Measurements from ENCODE around the gene ISG20L2. TPM values are rescaled to one million over a fixed set of nuclear protein-coding genes. Genes with fewer than 3 reads are reported as not detected.
A peak's percentile ranks its signal among the peaks of the same experiment; 100 is the strongest.

The ISG20L2 gene, protein sequence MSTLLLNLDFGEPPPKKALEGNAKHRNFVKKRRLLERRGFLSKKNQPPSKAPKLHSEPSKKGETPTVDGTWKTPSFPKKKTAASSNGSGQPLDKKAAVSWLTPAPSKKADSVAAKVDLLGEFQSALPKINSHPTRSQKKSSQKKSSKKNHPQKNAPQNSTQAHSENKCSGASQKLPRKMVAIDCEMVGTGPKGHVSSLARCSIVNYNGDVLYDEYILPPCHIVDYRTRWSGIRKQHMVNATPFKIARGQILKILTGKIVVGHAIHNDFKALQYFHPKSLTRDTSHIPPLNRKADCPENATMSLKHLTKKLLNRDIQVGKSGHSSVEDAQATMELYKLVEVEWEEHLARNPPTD
- total RNA-seq (2014; rRNA removed; shearing (Covaris generic); ENCODE audit: low replicate concordance), result 17.9 and 18.4 TPM in 2 replicates

DNA sequence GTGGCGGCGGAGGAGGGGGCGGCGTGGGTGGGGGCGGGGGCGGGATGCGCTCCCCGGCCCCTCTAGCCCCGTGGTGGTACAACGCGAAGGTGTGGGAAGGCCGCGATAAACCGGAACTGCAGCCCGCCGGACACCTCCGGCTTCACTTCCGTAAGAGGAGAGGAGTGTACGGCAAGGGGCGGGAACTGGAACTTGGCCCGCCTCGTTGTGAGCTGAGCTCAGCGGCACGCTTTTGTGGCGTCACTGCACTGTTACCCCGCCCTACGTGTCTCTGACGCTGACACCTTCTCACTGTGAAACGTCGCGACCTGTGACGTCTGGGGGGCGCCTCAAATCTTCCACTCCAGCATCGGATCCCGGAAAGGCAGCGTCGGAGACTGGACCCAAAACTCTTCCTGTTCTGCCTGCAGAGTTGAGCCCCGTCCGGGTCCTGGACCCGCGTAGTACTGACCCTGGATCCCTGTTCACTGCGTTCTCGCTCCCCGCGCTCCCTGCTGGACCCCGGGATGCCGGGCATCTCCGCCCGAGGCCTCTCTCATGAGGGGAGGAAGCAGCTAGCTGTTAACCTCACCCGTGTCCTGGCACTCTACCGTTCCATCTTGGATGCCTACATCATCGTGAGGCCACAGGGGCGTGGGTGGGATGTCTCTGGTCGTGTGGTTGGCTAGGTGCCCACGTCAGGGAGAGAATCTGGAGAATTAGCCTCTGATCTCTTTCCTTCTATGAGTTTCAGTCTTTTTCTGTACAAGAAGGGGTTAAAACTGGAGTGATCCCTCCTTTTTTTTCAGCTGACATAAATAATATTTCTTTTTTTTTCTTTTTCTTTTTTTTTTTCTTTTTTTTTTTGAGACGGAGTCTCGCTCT is at the start of gene ISG20L2:
ISG20L2 (minus strand) TSS at position 168 of the 864 bp plus-strand sequence. CDS start 1,114 bp downstream, outside the sequence.
- H3K9ac ChIP-seq (ENCODE audit: low read length), result peak within 1 kb of the TSS; percentile 98
- H3K9me3 ChIP-seq (ENCODE audit: low read length), result no peaks in the 10 kb centered on the region
- peaks cover 17% of the 10 kb centered on the region for H3K36me3 ChIP-seq (ENCODE audit: insufficient read depth, low read length)
- peaks cover 34% of the 10 kb centered on the region for H4K20me1 ChIP-seq (ENCODE audit: insufficient read depth, low read depth, low read length)
- peak; percentile 99 for DNase-seq
- peak within 1 kb of the TSS; percentile 92 for H3K4me3 ChIP-seq (ENCODE audit: low read length)
- H3K4me2 ChIP-seq (ENCODE audit: low read depth, low read length, poor library complexity, severe bottlenecking), result peak within 1 kb of the TSS; percentile 96
- H3K4me1 ChIP-seq (ENCODE audit: low read length), result peaks cover 36% of the 10 kb centered on the region
- peaks cover 60% of the 10 kb centered on the region for H3K79me2 ChIP-seq (ENCODE audit: low read length)
- H3K27ac ChIP-seq (ENCODE audit: low read length), result peak within 1 kb of the TSS; percentile 61
- H3K27me3 ChIP-seq (ENCODE audit: low read length), result no peaks in the 10 kb centered on the region
- H2AFZ ChIP-seq (ENCODE audit: low read length), result peak within 1 kb of the TSS; percentile 47; the same call in 1 of the 2 replicates
- H3K9me2 ChIP-seq (replicated peaks; ENCODE audit: insufficient read depth, low read length), result no peaks in the 10 kb centered on the region

DNA sequence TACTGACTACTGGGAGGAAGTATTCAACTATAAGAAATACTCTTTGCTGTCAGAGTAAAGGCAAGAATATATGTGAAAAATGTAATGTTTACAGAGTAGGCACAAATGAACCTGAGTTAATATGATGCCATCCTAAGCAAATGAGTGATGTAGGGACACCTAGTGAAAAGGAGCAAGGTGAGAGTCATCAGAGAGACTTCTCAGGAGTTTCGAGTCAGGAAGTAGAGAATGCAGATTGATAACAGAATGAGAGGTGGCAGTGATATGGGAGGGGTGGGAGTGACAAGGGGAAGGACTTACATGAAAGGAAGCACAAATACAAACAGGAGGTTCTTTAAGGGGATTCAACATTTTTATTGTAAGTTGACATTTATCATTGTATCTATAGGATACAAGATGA is 49.0 kb upstream of the ISG20L2 start:
- Histone ChIP-seq H2AFZ (ENCODE audit: low read length) (no peak overlapping the region), H3K9ac (ENCODE audit: low read length) (no peak overlapping the region), H4K20me1 (ENCODE audit: insufficient read depth, low read depth, low read length) (peaks cover 18% of the 10 kb centered on the region; the same call in 1 of the 2 replicates), H3K9me2 (replicated peaks; ENCODE audit: insufficient read depth, low read length) (no peaks in the 10 kb centered on the region), H3K4me1 (ENCODE audit: low read length) (no peaks in the 10 kb centered on the region; the same call in 1 of the 2 replicates), H3K27ac (ENCODE audit: low read length) (no peak overlapping the region), H3K4me2 (ENCODE audit: low read depth, low read length, poor library complexity, severe bottlenecking) (no peak overlapping the region), H3K27me3 (ENCODE audit: low read length) (no peaks in the 10 kb centered on the region), H3K4me3 (ENCODE audit: low read length) (no peak overlapping the region), H3K9me3 (ENCODE audit: low read length) (no peaks in the 10 kb centered on the region), H3K79me2 (ENCODE audit: low read length) (peaks cover 86% of the 10 kb centered on the region), H3K36me3 (ENCODE audit: insufficient read depth, low read length) (peaks cover 23% of the 10 kb centered on the region; the same call in 1 of the 2 replicates)
- no peak for DNase-seq

DNA sequence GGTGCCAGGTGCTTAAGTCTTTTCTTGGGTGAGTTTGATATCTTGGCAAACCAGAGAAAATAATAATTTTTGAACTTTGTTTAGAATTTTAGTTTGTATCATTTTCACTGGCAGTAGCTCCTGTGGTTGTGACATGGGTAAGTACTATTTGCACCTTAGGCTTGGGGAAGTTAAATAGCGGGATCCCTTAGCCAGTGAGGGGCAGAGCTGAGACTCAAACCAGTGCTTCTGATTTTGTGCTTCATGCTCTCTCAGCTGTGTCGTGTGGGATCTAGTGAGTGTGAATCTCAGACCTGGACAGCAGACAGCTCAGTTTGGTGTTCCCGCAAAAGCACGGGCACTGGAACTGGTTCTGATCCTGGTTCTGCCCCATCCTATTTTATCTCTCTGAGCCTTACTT is 48.4 kb upstream of the ISG20L2 start:
- Histone ChIP-seq H3K4me2 (ENCODE audit: low read depth, low read length, poor library complexity, severe bottlenecking) (no peak overlapping the region), H3K27me3 (ENCODE audit: low read length) (no peaks in the 10 kb centered on the region), H3K4me3 (ENCODE audit: low read length) (no peak overlapping the region), H4K20me1 (ENCODE audit: insufficient read depth, low read depth, low read length) (peaks cover 17% of the 10 kb centered on the region; the same call in 1 of the 2 replicates), H3K9me2 (replicated peaks; ENCODE audit: insufficient read depth, low read length) (no peaks in the 10 kb centered on the region), H3K4me1 (ENCODE audit: low read length) (no peaks in the 10 kb centered on the region; the same call in 1 of the 2 replicates), H3K27ac (ENCODE audit: low read length) (no peak overlapping the region), H3K9ac (ENCODE audit: low read length) (no peak overlapping the region), H3K79me2 (ENCODE audit: low read length) (peaks cover 86% of the 10 kb centered on the region), H3K9me3 (ENCODE audit: low read length) (no peaks in the 10 kb centered on the region), H2AFZ (ENCODE audit: low read length) (no peak overlapping the region), H3K36me3 (ENCODE audit: insufficient read depth, low read length) (peaks cover 23% of the 10 kb centered on the region; the same call in 1 of the 2 replicates)
- no peak for DNase-seq

DNA sequence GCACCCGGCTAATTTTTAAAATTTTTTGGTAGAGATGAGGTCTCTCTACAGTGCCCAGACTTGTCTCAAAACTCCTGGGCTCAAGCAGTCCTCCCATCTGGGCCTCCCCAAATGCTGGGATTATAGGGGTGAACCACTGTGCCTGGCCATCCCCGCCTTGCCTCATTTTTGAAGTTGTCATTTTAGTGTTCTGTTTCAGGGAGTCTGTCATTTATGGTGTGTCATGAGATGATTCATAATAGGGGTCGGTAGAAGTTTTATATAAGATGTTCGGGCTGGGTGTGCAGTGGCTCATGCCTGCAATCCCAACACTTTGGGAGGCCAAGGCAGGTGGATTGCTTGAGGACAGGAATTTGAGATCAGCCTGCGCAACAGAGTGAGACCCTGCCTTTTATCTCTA is 47.2 kb upstream of the ISG20L2 start:
- H3K27ac ChIP-seq (ENCODE audit: low read length), result no peak overlapping the region
- H3K4me1 ChIP-seq (ENCODE audit: low read length), result peaks cover 5% of the 10 kb centered on the region; the same call in 1 of the 2 replicates
- peaks cover 17% of the 10 kb centered on the region; the same call in 1 of the 2 replicates for H3K36me3 ChIP-seq (ENCODE audit: insufficient read depth, low read length)
- H3K4me3 ChIP-seq (ENCODE audit: low read length), result no peak overlapping the region
- H2AFZ ChIP-seq (ENCODE audit: low read length), result no peak overlapping the region
- no peaks in the 10 kb centered on the region for H3K27me3 ChIP-seq (ENCODE audit: low read length)
- peaks cover 85% of the 10 kb centered on the region for H3K79me2 ChIP-seq (ENCODE audit: low read length)
- H3K4me2 ChIP-seq (ENCODE audit: low read depth, low read length, poor library complexity, severe bottlenecking), result no peak overlapping the region
- no peaks in the 10 kb centered on the region for H3K9me2 ChIP-seq (replicated peaks; ENCODE audit: insufficient read depth, low read length)
- peaks cover 14% of the 10 kb centered on the region; the same call in 1 of the 2 replicates for H4K20me1 ChIP-seq (ENCODE audit: insufficient read depth, low read depth, low read length)
- no peak overlapping the region for H3K9ac ChIP-seq (ENCODE audit: low read length)
- no peak for DNase-seq
- H3K9me3 ChIP-seq (ENCODE audit: low read length), result no peaks in the 10 kb centered on the region

DNA sequence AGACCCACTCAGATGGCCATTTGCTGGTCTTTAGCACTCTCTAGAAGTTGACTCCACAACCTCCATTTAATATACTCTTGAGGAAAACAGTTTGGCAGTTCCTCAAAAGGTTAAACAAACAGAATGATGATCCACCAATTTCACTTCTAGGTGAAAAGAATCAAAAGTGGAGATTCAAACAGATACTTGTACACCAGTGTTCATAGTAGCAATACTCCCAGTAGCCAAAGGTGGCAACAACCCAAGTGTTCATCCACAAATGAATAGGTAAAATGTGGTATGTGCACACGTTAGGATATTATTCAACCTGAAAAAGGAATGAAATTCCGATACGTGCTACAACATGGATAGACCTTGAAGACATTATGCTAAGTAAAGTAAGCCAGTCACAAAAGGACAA is 45.0 kb upstream of the ISG20L2 start:
- Histone ChIP-seq H3K36me3 (ENCODE audit: insufficient read depth, low read length) (peaks cover 21% of the 10 kb centered on the region; the same call in 1 of the 2 replicates), H3K79me2 (ENCODE audit: low read length) (peaks cover 94% of the 10 kb centered on the region), H2AFZ (ENCODE audit: low read length) (no peak overlapping the region), H3K9ac (ENCODE audit: low read length) (no peak overlapping the region), H3K4me3 (ENCODE audit: low read length) (no peak overlapping the region), H3K4me1 (ENCODE audit: low read length) (peaks cover 20% of the 10 kb centered on the region), H4K20me1 (ENCODE audit: insufficient read depth, low read depth, low read length) (peaks cover 15% of the 10 kb centered on the region; the same call in 1 of the 2 replicates), H3K9me2 (replicated peaks; ENCODE audit: insufficient read depth, low read length) (no peaks in the 10 kb centered on the region), H3K9me3 (ENCODE audit: low read length) (no peaks in the 10 kb centered on the region), H3K27ac (ENCODE audit: low read length) (no peak overlapping the region), H3K4me2 (ENCODE audit: low read depth, low read length, poor library complexity, severe bottlenecking) (no peak overlapping the region), H3K27me3 (ENCODE audit: low read length) (no peaks in the 10 kb centered on the region)
- DNase-seq, result no peak

DNA sequence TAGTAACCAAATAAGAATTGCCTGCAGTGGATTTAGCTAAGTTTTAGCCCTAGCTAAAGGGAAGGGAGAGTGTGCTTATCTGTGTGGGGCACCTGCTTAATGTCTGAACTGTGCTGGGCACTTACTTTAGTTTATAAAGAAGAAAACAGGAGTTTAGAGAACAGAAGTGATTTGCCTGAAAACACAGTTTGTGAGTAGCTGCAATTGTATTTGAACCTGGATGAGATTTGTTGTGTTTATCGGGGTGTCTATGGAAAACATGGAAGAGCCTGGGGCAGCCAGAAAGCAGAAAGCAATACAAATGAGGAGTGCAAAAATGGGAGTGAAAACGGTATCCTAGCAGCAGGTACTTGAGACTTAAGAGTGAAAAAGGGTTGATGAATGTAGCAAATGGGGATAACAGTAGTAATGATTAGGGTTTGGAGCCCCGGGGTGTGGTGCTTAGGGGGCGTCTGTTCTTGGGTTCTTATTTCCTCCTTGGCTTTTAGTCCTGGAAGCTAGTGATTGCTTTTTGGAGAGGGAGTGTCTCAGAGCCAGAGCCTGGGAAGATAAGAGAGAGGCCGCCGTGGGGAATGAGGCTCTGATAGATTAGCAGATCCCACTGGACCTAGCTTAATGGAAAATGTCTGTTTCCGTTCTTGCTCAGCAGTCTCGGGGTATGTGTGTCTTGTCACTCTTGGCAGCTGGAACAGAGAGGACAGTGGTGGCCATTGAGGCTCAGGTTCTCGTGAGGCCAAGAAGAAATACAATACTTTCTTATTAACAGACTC is 44.3 kb upstream of the ISG20L2 start:
- H3K4me1 ChIP-seq (ENCODE audit: low read length), result peaks cover 22% of the 10 kb centered on the region

DNA sequence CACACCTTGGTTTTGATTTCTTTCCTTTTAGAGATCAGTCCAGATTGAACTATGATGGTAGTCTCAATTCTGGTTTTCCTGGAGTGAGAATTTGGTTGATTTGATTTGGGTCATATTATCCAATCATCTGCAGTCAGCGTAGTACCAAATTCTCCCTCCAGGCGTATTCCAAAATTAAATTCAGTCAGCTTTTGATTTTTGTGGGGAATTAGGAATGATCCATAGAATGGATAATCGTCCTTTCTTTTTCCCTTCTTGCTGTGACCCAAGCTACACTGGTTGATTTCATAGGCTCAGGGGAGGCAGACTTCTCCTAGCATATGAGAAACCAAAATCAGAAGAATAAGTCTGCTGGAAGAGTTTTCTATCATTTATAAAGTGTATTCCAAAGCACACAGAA is 43.7 kb upstream of the ISG20L2 start:
- Histone ChIP-seq H3K4me2 (ENCODE audit: low read depth, low read length, poor library complexity, severe bottlenecking) (no peak overlapping the region), H4K20me1 (ENCODE audit: insufficient read depth, low read depth, low read length) (peaks cover 20% of the 10 kb centered on the region; the same call in 1 of the 2 replicates), H3K36me3 (ENCODE audit: insufficient read depth, low read length) (peaks cover 17% of the 10 kb centered on the region; the same call in 1 of the 2 replicates), H3K9me2 (replicated peaks; ENCODE audit: insufficient read depth, low read length) (no peaks in the 10 kb centered on the region), H2AFZ (ENCODE audit: low read length) (no peak overlapping the region), H3K9ac (ENCODE audit: low read length) (no peak overlapping the region), H3K4me1 (ENCODE audit: low read length) (peaks cover 22% of the 10 kb centered on the region), H3K4me3 (ENCODE audit: low read length) (no peak overlapping the region), H3K79me2 (ENCODE audit: low read length) (peaks cover 93% of the 10 kb centered on the region), H3K9me3 (ENCODE audit: low read length) (no peaks in the 10 kb centered on the region), H3K27ac (ENCODE audit: low read length) (no peak overlapping the region), H3K27me3 (ENCODE audit: low read length) (no peaks in the 10 kb centered on the region)
- DNase-seq, result no peak

More for the DNA sequence above, 44.3 kb upstream of the ISG20L2 start:
- Histone ChIP-seq H3K79me2 (ENCODE audit: low read length) (peaks cover 94% of the 10 kb centered on the region), H3K27me3 (ENCODE audit: low read length) (no peaks in the 10 kb centered on the region), H3K36me3 (ENCODE audit: insufficient read depth, low read length) (peaks cover 17% of the 10 kb centered on the region; the same call in 1 of the 2 replicates), H3K9ac (ENCODE audit: low read length) (no peak overlapping the region), H3K9me3 (ENCODE audit: low read length) (no peaks in the 10 kb centered on the region), H3K27ac (ENCODE audit: low read length) (no peak overlapping the region), H3K4me3 (ENCODE audit: low read length) (no peak overlapping the region), H4K20me1 (ENCODE audit: insufficient read depth, low read depth, low read length) (peaks cover 20% of the 10 kb centered on the region; the same call in 1 of the 2 replicates), H3K4me2 (ENCODE audit: low read depth, low read length, poor library complexity, severe bottlenecking) (no peak overlapping the region), H2AFZ (ENCODE audit: low read length) (no peak overlapping the region), H3K9me2 (replicated peaks; ENCODE audit: insufficient read depth, low read length) (no peaks in the 10 kb centered on the region)
- DNase-seq, result no peak

Data from Karpas-422 (cell line).